Lower lobe of right lung (tissue), 2 donors: ENCODE measurements around the gene MAML3. TPM values are rescaled to one million over a fixed set of nuclear protein-coding genes. Genes with fewer than 3 reads are reported as not detected.

Experiments used
- ATAC-seq, 2 donors: fragments of 200-7000 bp; cut with Tn5 transposase; one replicate each; pipeline ENCODE4 v1.9.1; 2020 to 2022; ENCODE audit warnings: mild to moderate bottlenecking in 2 of 2, moderate library complexity in 2 of 2
- DNase-seq: peaks from one replicate; pipeline ENCODE4 v3.0.0-alpha.2; 2020
- H3K27ac ChIP-seq: fragments of 200-600 bp; one replicate; pipeline ENCODE4 v1.8.0; 2022
- H3K27me3 ChIP-seq: fragments of 200-600 bp; one replicate; pipeline ENCODE4 v1.8.0; 2022; ENCODE audit warnings: low read depth
- H3K36me3 ChIP-seq: fragments of 200-600 bp; one replicate; pipeline ENCODE4 v1.8.0; 2022; ENCODE audit warnings: mild to moderate bottlenecking
- H3K4me1 ChIP-seq: fragments of 200-600 bp; one replicate; pipeline ENCODE4 v1.8.0; 2022
- H3K4me3 ChIP-seq: fragments of 200-600 bp; one replicate; pipeline ENCODE4 v1.8.0; 2022; ENCODE audit warnings: mild to moderate bottlenecking
- H3K9me3 ChIP-seq: fragments of 200-600 bp; one replicate; pipeline ENCODE4 v1.8.0; 2022
- CTCF ChIP-seq: fragments of 200-600 bp; IDR thresholded peaks from one replicate; pipeline ENCODE4 v1.8.0; 2022; ENCODE audit warnings: antibody characterized with exemption, mild to moderate bottlenecking
- intact Hi-C: fragments of 100-400 bp; cut with DNase I; formaldehyde crosslinking; loops from one replicate; pipeline ENCODE4 v1.11.0; 2022
- total RNA-seq: library from RNA; stranded (reverse); fragmentation: NEBNext Ultra II Directional; extraction: Animal tissue kit (Norgen Biotek cat#: 25700); gene quantifications from one replicate; pipeline ENCODE4 v1.2.1, GENCODE V29; 2021
- donor health status: DM: no; HTN: yes; CAD: no; lungs with severe emphysema.

The MAML3 gene
- total RNA-seq, 1 donor from 2014 or later = 12.5 TPM

GRCh38 chr4:139732991-139733570 is 420.9 kb downstream of the MAML3 start:
- no peaks in the 10 kb centered on the region for H3K9me3 ChIP-seq
- H3K27ac ChIP-seq = no peak overlapping the region
- DNase-seq (no peak), ATAC-seq (no peak)
- intact Hi-C loops = no loop called here
- TF ChIP-seq CTCF = no peak
- H3K4me3 ChIP-seq = no peak overlapping the region
- peaks cover 36% of the 10 kb centered on the region for H3K4me1 ChIP-seq
- peaks cover 5% of the 10 kb centered on the region for H3K36me3 ChIP-seq
- H3K27me3 ChIP-seq = no peaks in the 10 kb centered on the region

DNA sequence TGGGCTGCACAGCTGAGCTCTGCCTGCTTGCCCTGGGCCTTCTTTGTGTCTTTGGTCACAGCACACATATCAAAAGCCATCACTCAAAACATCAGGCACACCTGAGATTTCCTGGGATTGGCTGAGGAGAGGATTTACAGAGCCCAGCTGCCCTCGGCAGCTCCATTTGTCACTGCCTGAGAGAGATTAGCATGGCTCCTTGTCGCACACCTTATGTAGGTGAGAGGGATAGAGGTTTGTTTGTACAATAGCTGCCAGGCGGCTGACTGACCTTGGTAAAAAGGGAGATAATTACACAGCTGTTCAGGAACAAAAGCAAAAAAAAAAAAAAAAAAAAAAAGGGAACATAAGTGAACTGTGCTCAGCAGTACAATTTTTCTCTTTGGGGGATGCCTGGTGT is 425.1 kb downstream of the MAML3 start:
- H3K4me3 ChIP-seq = no peak overlapping the region
- H3K27me3 ChIP-seq = no peaks in the 10 kb centered on the region
- H3K36me3 ChIP-seq = peaks cover 16% of the 10 kb centered on the region
- ATAC-seq = no peak
- no peak overlapping the region for H3K27ac ChIP-seq
- H3K4me1 ChIP-seq = peaks cover 4% of the 10 kb centered on the region
- DNase-seq = no peak
- intact Hi-C loops = no loop called here
- H3K9me3 ChIP-seq = no peaks in the 10 kb centered on the region
- no peak for TF ChIP-seq CTCF

- Histone ChIP-seq H3K4me1 (no peaks in the 10 kb centered on the region), H3K27me3 (no peaks in the 10 kb centered on the region), H3K9me3 (no peaks in the 10 kb centered on the region), H3K4me3 (no peak overlapping the region), H3K36me3 (peaks cover 16% of the 10 kb centered on the region), H3K27ac (no peak overlapping the region)
- intact Hi-C loops = no loop called here
- ATAC-seq (no peak), DNase-seq (no peak)
- TF ChIP-seq CTCF = no peak
Measured at GRCh38 chr4:139728146-139728545, 425.8 kb downstream of the MAML3 start.

DNA sequence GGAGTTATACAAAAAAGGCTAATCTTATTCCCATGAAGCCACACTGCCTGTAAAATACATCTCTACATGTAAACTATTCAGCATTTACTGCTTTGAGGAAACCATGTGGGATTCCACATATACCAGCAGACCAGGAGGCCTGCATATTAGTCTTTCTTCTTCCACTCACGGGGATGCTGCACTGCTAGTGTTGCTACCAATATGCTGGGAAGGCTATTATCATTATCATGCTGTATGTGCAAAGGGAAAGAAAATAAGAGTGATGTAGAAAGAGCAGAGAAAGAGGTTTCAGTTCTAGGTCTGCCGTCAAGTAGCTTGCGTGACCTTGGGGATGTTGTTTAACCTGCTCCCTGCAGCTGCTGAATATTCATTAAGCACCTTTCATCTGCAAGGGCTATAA is 427.4 kb downstream of the MAML3 start:
- Histone ChIP-seq H3K4me1 (no peaks in the 10 kb centered on the region), H3K36me3 (peaks cover 16% of the 10 kb centered on the region), H3K9me3 (no peaks in the 10 kb centered on the region), H3K27me3 (no peaks in the 10 kb centered on the region), H3K27ac (no peak overlapping the region), H3K4me3 (no peak overlapping the region)
- intact Hi-C loops = no loop called here
- DNase-seq (no peak), ATAC-seq (no peak)
- TF ChIP-seq CTCF = no peak

DNA sequence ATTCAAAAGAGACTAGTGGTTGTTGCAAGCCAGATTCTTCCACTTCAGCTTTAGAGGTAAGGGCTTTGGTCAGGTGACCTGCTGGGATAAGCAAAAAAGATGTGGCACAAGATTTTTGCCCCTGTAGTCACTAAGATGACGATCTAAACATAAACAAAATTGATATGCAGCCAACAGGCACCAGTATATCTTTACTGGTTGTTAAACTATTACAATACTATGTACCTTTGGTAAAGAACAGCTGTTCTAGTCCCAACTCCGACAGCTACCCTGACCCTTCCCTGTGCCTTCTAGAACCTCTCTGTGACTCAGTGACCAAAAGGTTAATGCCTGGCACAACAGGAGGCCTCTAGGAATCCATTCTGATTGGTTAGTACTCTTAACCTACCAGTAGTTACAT is 428.7 kb downstream of the MAML3 start:
- intact Hi-C loops = no loop called here
- no peak overlapping the region for H3K27ac ChIP-seq
- H3K36me3 ChIP-seq = peaks cover 16% of the 10 kb centered on the region
- H3K9me3 ChIP-seq = no peaks in the 10 kb centered on the region
- no peak overlapping the region for H3K4me3 ChIP-seq
- DNase-seq = no peak
- no peak for TF ChIP-seq CTCF
- no peaks in the 10 kb centered on the region for H3K27me3 ChIP-seq
- H3K4me1 ChIP-seq = no peaks in the 10 kb centered on the region
- no peak for ATAC-seq

DNA sequence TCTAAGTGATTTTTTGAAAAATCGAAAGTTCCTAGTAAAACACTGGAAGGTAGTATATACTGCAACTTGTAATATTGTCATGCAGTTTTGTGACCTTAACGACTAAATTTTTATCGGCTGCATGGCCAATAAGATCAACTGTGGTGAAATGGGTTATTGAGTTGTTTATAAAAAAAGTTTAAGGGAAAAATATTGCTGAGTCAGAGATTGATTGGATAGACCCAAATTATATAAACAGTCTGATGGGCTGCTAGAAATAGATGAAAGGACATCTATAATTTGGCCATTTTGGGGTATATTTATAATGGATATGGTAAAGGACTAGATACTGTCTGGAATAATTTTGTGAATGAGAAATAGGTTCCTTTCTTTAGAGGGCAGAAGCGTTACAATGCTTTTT is 432.2 kb downstream of the MAML3 start:
- Histone ChIP-seq H3K4me3 (no peak overlapping the region), H3K4me1 (no peaks in the 10 kb centered on the region), H3K27ac (no peak overlapping the region), H3K36me3 (peaks cover 30% of the 10 kb centered on the region), H3K27me3 (no peaks in the 10 kb centered on the region), H3K9me3 (no peaks in the 10 kb centered on the region)
- no peak for DNase-seq
- intact Hi-C loops = no loop called here
- no peak for TF ChIP-seq CTCF
- ATAC-seq = no peak
